ENCODE results near the gene CAPN11. TPM values are rescaled to one million over a fixed set of nuclear protein-coding genes. Genes with fewer than 3 reads are reported as not detected.

The CAPN11 gene
- total RNA-seq, result 0.29 TPM in 1 of 2 replicates, not detected in the other

DNA sequence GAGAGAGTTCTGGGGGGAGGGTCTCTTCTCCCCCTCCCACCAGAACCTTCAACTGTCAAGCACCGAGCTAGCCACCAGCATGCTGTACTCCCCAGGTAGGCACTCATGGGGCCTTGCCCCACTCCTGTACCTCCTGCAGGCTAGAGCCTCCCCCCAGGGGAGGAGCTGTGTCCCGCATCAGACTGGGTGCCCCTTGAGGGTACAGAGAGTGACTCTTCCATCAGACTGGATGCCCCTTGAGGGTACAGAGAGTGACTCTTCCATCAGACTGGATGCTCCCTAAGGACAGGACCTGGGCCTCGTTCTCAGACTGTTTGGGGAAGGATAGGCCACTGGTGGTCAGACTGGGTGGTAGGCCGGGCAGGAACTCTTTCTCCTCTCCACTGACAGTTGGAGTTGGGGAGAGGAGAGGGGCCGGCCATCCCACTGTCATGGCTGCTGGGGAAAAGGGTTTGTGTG lies at the start of gene CAPN11:
Gene CAPN11 (plus strand): TSS at position 51 of the 459 bp plus-strand sequence. CDS start 29 bp downstream, at position 80.

DNA sequence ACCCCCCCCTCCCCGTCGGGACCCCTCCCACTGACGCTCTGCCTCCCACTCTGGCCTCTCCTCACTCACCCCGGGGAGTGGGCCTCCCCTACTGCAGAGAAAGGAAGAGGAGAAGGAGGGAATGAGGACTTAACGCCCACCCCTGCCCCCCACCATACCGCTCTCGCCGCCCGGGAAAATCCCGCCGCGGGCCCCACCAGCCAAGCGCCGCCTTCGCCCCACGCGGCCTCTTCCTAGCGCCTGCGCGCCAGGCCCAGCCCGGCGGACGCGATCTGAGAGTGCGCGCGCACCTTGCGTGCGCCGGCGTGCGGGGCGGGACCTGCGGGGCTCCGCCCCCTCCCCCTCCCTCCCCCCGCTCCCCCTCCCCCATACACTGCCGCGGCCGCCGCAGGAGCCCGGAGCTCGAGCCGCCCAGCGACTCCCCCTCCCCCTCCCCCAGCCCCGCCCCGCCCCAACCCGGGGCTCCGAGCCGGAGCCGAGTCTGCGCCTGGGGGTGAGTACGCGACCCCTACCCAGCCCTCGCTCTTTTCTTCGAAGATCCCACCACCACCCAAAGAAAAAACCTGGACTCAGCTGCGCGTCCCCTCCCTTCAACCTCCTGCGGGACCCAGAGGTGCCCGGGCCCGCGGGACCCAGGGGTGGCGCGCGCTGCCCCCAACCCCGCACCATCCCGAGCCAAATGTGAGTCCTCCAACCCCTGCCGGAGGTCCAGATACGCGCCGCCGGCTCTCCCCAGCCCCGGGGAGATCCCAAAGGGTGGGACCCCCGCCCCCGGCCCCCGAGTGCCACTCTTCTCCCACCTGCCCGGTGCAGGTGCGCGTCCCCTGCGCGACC lies 31.2 kb upstream of the CAPN11 start, which contains the start of the genes MRPL14 and TMEM63B:
Gene MRPL14 (minus strand): TSS at position 267 of the 834 bp plus-strand sequence. CDS start 10,841 bp downstream, outside the sequence.
Gene TMEM63B (plus strand): TSS at position 369 of the 834 bp plus-strand sequence. CDS start 7,031 bp downstream, outside the sequence.

GRCh38 chr6:44216677-44217331 lies 58.2 kb downstream of the CAPN11 start, which contains the start of gene MYMX:
MYMX (plus strand) TSS chr6:44216926; CDS start chr6:44217472, 546 bp downstream.

DNA sequence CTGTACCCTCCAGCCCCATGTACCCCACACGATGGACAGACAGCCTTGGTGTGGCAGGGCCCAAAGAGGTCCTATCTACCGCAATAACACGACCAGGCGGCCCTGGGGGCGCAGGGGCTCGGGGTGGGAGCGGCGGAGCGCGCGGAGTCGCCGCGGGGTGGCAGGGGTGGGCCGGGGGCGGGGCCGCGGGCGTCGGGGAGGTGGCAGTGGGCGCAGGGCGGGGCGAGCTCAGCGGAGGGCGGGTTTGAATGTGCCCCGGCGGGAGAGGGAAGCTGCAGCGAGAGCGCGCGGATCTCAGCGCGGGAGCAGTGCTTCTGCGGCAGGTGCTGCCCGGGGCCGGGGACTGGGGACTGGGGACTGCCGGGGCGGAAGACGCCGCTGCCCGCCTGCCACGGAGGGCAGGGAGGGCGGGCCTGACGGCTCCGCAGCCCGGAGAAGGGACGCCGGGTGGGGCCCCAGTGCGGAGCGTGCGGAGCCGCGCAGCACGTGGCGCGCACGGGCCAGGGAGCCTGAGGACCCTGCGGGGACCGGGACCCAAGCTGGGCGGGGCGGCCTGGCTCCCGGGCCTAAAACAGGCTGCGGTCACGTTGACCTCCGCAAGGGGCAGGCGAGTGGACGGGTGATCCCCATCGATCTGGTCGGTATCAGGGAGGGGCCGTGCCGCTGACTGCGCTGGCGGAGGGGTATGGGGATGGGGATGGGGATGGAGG lies 64.9 kb downstream of the CAPN11 start, which contains the start of gene SLC29A1:
Gene SLC29A1 (plus strand): TSS at position 277 of the 710 bp plus-strand sequence. CDS start 3,719 bp downstream, outside the sequence.

Other genes with a start within 250 kb of the CAPN11 start
- 92.5 and 93.7 TPM in 2 replicates for gene MRPL14, start 31.4 kb upstream of the CAPN11 start, total RNA-seq
- gene TMEM63B, start 31.3 kb upstream of the CAPN11 start, total RNA-seq, result 25.7 and 36.2 TPM in 2 replicates
- not detected in 2 replicates for gene MYMX, start 58.1 kb downstream of the CAPN11 start, total RNA-seq
- gene SLC29A1, start 64.8 kb downstream of the CAPN11 start, total RNA-seq, result 11.2 and 17.9 TPM in 2 replicates
- gene HSP90AB1, start 88.3 kb downstream of the CAPN11 start, total RNA-seq, result 932 and 1,034 TPM in 2 replicates
- gene SLC35B2, start 98.7 kb downstream of the CAPN11 start, total RNA-seq, result 102 and 121 TPM in 2 replicates
- 29.1 and 29.8 TPM in 2 replicates for gene NFKBIE, start 106.7 kb downstream of the CAPN11 start, total RNA-seq
- under 0.01 TPM in 1 of 2 replicates, not detected in the other for gene TMEM151B, start 111.6 kb downstream of the CAPN11 start, total RNA-seq
- gene AARS2, start 154.5 kb downstream of the CAPN11 start, total RNA-seq, result 15.3 and 18.6 TPM in 2 replicates
- gene SPATS1, start 183.8 kb downstream of the CAPN11 start, total RNA-seq, result not detected in 2 replicates
- gene CDC5L, start 228.9 kb downstream of the CAPN11 start, total RNA-seq, result 9.8 and 17.0 TPM in 2 replicates